ENCODE data around the gene BAG5. TPM values are rescaled to one million over a fixed set of nuclear protein-coding genes. Genes with fewer than 3 reads are reported as not detected.

Gene BAG5
- total RNA-seq, 1 experiment from 2014 or later: 29.2 TPM

DNA sequence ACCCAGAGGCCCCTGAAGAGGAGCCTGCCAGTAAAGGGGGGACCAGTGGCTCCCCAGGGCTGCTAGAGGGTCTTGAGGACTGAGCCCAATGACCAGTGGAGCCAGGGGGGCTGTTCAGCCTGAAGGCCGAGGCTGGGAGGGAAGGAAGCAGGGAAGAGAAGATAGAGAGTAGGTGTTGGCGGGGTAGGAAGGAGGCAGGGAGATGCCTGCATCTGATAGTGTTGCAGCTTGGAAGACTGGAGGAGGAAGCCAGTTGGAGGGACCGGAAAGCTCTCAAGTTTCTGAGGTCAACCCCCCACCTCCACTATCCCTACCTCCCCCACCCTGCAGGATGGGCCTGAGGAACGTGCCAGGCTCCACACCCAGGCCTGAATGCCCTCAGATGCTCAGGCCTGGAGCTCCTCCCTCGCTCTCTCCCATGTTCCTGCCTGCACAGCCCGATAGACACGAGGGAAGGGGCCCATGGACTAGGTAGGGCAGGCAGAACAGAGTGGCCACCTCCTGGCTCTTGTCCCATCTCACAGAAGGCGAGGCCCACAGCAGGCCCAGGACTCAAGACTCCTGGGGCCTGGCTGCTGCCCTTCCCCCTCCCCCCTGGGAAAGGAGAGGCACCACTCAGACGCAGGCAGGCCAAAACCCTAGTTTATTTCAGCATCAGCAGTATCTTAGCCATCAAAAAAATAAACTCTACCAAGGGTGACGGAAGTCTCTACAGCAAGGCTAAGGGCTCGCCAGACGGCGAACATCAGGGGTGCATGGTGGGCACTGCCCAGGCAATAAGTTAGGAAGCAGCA, 43.2 kb downstream of the BAG5 start (continued):
- TF ChIP-seq, protein P1, sequence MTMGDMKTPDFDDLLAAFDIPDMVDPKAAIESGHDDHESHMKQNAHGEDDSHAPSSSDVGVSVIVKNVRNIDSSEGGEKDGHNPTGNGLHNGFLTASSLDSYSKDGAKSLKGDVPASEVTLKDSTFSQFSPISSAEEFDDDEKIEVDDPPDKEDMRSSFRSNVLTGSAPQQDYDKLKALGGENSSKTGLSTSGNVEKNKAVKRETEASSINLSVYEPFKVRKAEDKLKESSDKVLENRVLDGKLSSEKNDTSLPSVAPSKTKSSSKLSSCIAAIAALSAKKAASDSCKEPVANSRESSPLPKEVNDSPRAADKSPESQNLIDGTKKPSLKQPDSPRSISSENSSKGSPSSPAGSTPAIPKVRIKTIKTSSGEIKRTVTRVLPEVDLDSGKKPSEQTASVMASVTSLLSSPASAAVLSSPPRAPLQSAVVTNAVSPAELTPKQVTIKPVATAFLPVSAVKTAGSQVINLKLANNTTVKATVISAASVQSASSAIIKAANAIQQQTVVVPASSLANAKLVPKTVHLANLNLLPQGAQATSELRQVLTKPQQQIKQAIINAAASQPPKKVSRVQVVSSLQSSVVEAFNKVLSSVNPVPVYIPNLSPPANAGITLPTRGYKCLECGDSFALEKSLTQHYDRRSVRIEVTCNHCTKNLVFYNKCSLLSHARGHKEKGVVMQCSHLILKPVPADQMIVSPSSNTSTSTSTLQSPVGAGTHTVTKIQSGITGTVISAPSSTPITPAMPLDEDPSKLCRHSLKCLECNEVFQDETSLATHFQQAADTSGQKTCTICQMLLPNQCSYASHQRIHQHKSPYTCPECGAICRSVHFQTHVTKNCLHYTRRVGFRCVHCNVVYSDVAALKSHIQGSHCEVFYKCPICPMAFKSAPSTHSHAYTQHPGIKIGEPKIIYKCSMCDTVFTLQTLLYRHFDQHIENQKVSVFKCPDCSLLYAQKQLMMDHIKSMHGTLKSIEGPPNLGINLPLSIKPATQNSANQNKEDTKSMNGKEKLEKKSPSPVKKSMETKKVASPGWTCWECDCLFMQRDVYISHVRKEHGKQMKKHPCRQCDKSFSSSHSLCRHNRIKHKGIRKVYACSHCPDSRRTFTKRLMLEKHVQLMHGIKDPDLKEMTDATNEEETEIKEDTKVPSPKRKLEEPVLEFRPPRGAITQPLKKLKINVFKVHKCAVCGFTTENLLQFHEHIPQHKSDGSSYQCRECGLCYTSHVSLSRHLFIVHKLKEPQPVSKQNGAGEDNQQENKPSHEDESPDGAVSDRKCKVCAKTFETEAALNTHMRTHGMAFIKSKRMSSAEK (CRISPR knock-in tag; IDR thresholded peaks at IDR 0.05; ENCODE audit: borderline replicate concordance): no peak
- TF ChIP-seq NR1H2 (CRISPR knock-in tag; IDR thresholded peaks at IDR 0.05): no peak
- TF ChIP-seq GTF2I (CRISPR knock-in tag; conservative IDR thresholded peaks at IDR 0.05): no peak
- TF ChIP-seq TP53 (CRISPR knock-in tag; IDR thresholded peaks at IDR 0.05): no peak

- peaks cover 12% of the 10 kb centered on the region for H3K36me3 Mint-ChIP-seq
- peak overlapping the region; percentile 81; the same call in 1 of the 2 replicates for H3K27ac Mint-ChIP-seq
- POLR2A ChIA-PET: interaction anchor here (0.6 to 8.3 kb wide), 3 partner anchors 23 to 172 kb away, joined by 4 to 65 read pairs (median 5); no protein-coding TSS in a partner anchor
- peak; percentile 95 for TF ChIP-seq CTCF (IDR thresholded peaks at IDR 0.05)
- 0 out of 2 replicates have a peak, but pooled peaks have one; percentile 53 for TF ChIP-seq PRRX2 (CRISPR knock-in tag; IDR thresholded peaks at IDR 0.05)
- no peak for TF ChIP-seq CBFB (CRISPR knock-in tag; IDR thresholded peaks at IDR 0.05; ENCODE audit: low read depth)
- no peak for TF ChIP-seq ZNF121 (CRISPR knock-in tag; IDR thresholded peaks at IDR 0.05)
- 0 out of 2 replicates have a peak, but pooled peaks have one; percentile 29 for TF ChIP-seq TEAD1 (CRISPR knock-in tag; IDR thresholded peaks at IDR 0.05)
- no peak for TF ChIP-seq NFE2L1 (CRISPR knock-in tag; IDR thresholded peaks at IDR 0.05)
- TF ChIP-seq ZNF423 (CRISPR knock-in tag; IDR thresholded peaks at IDR 0.05): peak; percentile 39; the same call in 1 of the 2 replicates
- TF ChIP-seq, protein P2, sequence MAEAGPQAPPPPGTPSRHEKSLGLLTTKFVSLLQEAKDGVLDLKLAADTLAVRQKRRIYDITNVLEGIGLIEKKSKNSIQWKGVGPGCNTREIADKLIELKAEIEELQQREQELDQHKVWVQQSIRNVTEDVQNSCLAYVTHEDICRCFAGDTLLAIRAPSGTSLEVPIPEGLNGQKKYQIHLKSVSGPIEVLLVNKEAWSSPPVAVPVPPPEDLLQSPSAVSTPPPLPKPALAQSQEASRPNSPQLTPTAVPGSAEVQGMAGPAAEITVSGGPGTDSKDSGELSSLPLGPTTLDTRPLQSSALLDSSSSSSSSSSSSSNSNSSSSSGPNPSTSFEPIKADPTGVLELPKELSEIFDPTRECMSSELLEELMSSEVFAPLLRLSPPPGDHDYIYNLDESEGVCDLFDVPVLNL (CRISPR knock-in tag; IDR thresholded peaks at IDR 0.05; ENCODE audit: borderline replicate concordance, low read depth): no peak
- TF ChIP-seq STAT6 (CRISPR knock-in tag; conservative IDR thresholded peaks at IDR 0.05; ENCODE audit: low read depth): no peak
- no peak for TF ChIP-seq FOXP1 (CRISPR knock-in tag; IDR thresholded peaks at IDR 0.05; ENCODE audit: borderline replicate concordance)
- TF ChIP-seq EMX1 (CRISPR knock-in tag; IDR thresholded peaks at IDR 0.05): 0 out of 2 replicates have a peak, but pooled peaks have one; percentile 48
- TF ChIP-seq ZNF512 (CRISPR knock-in tag; IDR thresholded peaks at IDR 0.05; ENCODE audit: borderline replicate concordance): no peak
- no peak for TF ChIP-seq ZNF138 (CRISPR knock-in tag; conservative IDR thresholded peaks at IDR 0.05)
- TF ChIP-seq, protein P3, sequence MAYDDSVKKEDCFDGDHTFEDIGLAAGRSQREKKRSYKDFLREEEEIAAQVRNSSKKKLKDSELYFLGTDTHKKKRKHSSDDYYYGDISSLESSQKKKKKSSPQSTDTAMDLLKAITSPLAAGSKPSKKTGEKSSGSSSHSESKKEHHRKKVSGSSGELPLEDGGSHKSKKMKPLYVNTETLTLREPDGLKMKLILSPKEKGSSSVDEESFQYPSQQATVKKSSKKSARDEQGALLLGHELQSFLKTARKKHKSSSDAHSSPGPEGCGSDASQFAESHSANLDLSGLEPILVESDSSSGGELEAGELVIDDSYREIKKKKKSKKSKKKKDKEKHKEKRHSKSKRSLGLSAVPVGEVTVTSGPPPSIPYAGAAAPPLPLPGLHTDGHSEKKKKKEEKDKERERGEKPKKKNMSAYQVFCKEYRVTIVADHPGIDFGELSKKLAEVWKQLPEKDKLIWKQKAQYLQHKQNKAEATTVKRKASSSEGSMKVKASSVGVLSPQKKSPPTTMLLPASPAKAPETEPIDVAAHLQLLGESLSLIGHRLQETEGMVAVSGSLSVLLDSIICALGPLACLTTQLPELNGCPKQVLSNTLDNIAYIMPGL (CRISPR knock-in tag; IDR thresholded peaks at IDR 0.05): peak; percentile 75; the same call in 1 of the 2 replicates
- TF ChIP-seq, protein P4, sequence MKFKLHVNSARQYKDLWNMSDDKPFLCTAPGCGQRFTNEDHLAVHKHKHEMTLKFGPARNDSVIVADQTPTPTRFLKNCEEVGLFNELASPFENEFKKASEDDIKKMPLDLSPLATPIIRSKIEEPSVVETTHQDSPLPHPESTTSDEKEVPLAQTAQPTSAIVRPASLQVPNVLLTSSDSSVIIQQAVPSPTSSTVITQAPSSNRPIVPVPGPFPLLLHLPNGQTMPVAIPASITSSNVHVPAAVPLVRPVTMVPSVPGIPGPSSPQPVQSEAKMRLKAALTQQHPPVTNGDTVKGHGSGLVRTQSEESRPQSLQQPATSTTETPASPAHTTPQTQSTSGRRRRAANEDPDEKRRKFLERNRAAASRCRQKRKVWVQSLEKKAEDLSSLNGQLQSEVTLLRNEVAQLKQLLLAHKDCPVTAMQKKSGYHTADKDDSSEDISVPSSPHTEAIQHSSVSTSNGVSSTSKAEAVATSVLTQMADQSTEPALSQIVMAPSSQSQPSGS (CRISPR knock-in tag; IDR thresholded peaks at IDR 0.05; ENCODE audit: borderline replicate concordance, low read depth): no peak
These were observed 43.9 kb downstream of the BAG5 start for GRCh38 chr14:103518422-103519042.

More at GRCh38 chr14:103518422-103519042, 43.9 kb downstream of the BAG5 start:
- peaks cover 20% of the 10 kb centered on the region for H3K4me1 Mint-ChIP-seq
- DNase-seq (ENCODE audit: low spot score) (peak; percentile 89), ATAC-seq (peak; percentile 46)
- CTCF ChIA-PET: interaction anchor here (0.6 to 12.2 kb wide), 26 partner anchors 9 to 414 kb away, joined by 3 to 455 read pairs (median 4); partner anchors contain the start of genes BAG5, COA8, TRMT61A and XRCC3
- H3K4me3 Mint-ChIP-seq: no peak overlapping the region
- H3K9me3 Mint-ChIP-seq: no peaks in the 10 kb centered on the region
- H3K27me3 Mint-ChIP-seq (ENCODE audit: low read depth): peaks cover 4% of the 10 kb centered on the region

Measured in WTC11 (cell line).